ENCODE results near the gene PGAM2.

PGAM2 gene

GRCh38 chr7:44108768-44109750 is 43.7 kb upstream of the PGAM2 start:
- Histone ChIP-seq H3K36me3 (ENCODE audit: low read depth) (0 out of 2 replicates have a peak, but pooled peaks cover 2% of the 10 kb centered on the region), H3K9me3 (ENCODE audit: severe bottlenecking) (no peaks in the 10 kb centered on the region), H3K4me1 (ENCODE audit: insufficient read depth, poor library complexity, severe bottlenecking) (peaks cover 9% of the 10 kb centered on the region), H3K27ac (ENCODE audit: poor library complexity, severe bottlenecking) (no peak overlapping the region), H3K4me3 (ENCODE audit: severe bottlenecking) (no peak overlapping the region), H3K27me3 (ENCODE audit: insufficient read depth, poor library complexity, severe bottlenecking) (no peaks in the 10 kb centered on the region)
- no peak for ATAC-seq (ENCODE audit: low read depth)
- no peak for TF ChIP-seq CTCF (IDR thresholded peaks at IDR 0.05; ENCODE audit: poor library complexity, severe bottlenecking)
- DNase-seq (ENCODE audit: low spot score), result no peak

- TF ChIP-seq CTCF (IDR thresholded peaks at IDR 0.05; ENCODE audit: poor library complexity, severe bottlenecking), result no peak
- no peaks in the 10 kb centered on the region for H3K9me3 ChIP-seq (ENCODE audit: severe bottlenecking)
- H3K4me1 ChIP-seq (ENCODE audit: insufficient read depth, poor library complexity, severe bottlenecking), result peaks cover 9% of the 10 kb centered on the region
- no peaks in the 10 kb centered on the region for H3K27me3 ChIP-seq (ENCODE audit: insufficient read depth, poor library complexity, severe bottlenecking)
- H3K27ac ChIP-seq (ENCODE audit: poor library complexity, severe bottlenecking), result no peak overlapping the region
- DNase-seq (ENCODE audit: low spot score) (no peak), ATAC-seq (ENCODE audit: low read depth) (no peak)
- H3K4me3 ChIP-seq (ENCODE audit: severe bottlenecking), result no peak overlapping the region
- no peaks in the 10 kb centered on the region for H3K36me3 ChIP-seq (ENCODE audit: low read depth)
Observed at GRCh38 chr7:44107961-44108767, 42.8 kb upstream of the PGAM2 start.

GRCh38 chr7:44107116-44107960 is 42.0 kb upstream of the PGAM2 start:
- H3K4me3 ChIP-seq (ENCODE audit: severe bottlenecking), result no peak overlapping the region
- no peak overlapping the region for H3K27ac ChIP-seq (ENCODE audit: poor library complexity, severe bottlenecking)
- H3K4me1 ChIP-seq (ENCODE audit: insufficient read depth, poor library complexity, severe bottlenecking), result peaks cover 13% of the 10 kb centered on the region
- no peak for DNase-seq (ENCODE audit: low spot score)
- no peaks in the 10 kb centered on the region for H3K27me3 ChIP-seq (ENCODE audit: insufficient read depth, poor library complexity, severe bottlenecking)
- H3K36me3 ChIP-seq (ENCODE audit: low read depth), result no peaks in the 10 kb centered on the region
- H3K9me3 ChIP-seq (ENCODE audit: severe bottlenecking), result no peaks in the 10 kb centered on the region
- no peak for ATAC-seq (ENCODE audit: low read depth)
- no peak for TF ChIP-seq CTCF (IDR thresholded peaks at IDR 0.05; ENCODE audit: poor library complexity, severe bottlenecking)

GRCh38 chr7:44106311-44107065 is 41.1 kb upstream of the PGAM2 start:
- H3K36me3 ChIP-seq (ENCODE audit: low read depth), result no peaks in the 10 kb centered on the region

More at GRCh38 chr7:44106311-44107065, 41.1 kb upstream of the PGAM2 start:
- Histone ChIP-seq H3K9me3 (ENCODE audit: severe bottlenecking) (no peaks in the 10 kb centered on the region), H3K4me1 (ENCODE audit: insufficient read depth, poor library complexity, severe bottlenecking) (peaks cover 16% of the 10 kb centered on the region), H3K4me3 (ENCODE audit: severe bottlenecking) (no peak overlapping the region), H3K27me3 (ENCODE audit: insufficient read depth, poor library complexity, severe bottlenecking) (no peaks in the 10 kb centered on the region), H3K27ac (ENCODE audit: poor library complexity, severe bottlenecking) (no peak overlapping the region)
- ATAC-seq (ENCODE audit: low read depth) (no peak), DNase-seq (ENCODE audit: low spot score) (no peak)
- TF ChIP-seq CTCF (IDR thresholded peaks at IDR 0.05; ENCODE audit: poor library complexity, severe bottlenecking), result no peak

All from RWPE2 (cell line).